T-helper 17 cell (primary cell): ENCODE measurements around the gene TMEM184A. TPM values are rescaled to one million over a fixed set of nuclear protein-coding genes. Genes with fewer than 3 reads are reported as not detected.

Experiments used
- ATAC-seq: fragments of 150-1000 bp; cut with Tn5 transposase; 2 replicates; pipeline ENCODE4 v1.10.0; 2021; ENCODE audit warnings: mild to moderate bottlenecking, moderate library complexity
- DNase-seq, 3 donors: peaks; one replicate each; pipeline versions ENCODE4 v3.0.0 to v3.0.0-alpha.2; 2020 to 2021
- H3K9me3 ChIP-seq: one replicate; pipeline ENCODE4 v1.7.0; 2013; ENCODE audit warnings: low read length, mild to moderate bottlenecking; ENCODE audit not compliant: control insufficient read depth, poor library complexity, severe bottlenecking
- H3K27ac Mint-ChIP-seq: one replicate; pipeline ENCODE4 v1.8.0; 2022; ENCODE audit warnings: mild to moderate bottlenecking, moderate library complexity, mixed read lengths
- H3K27me3 Mint-ChIP-seq: one replicate; pipeline ENCODE4 v1.8.0; 2022; ENCODE audit warnings: mixed read lengths
- H3K36me3 Mint-ChIP-seq: one replicate; pipeline ENCODE4 v1.8.0; 2022; ENCODE audit warnings: low read depth, mixed read lengths
- H3K4me1 Mint-ChIP-seq: one replicate; pipeline ENCODE4 v1.8.0; 2022; ENCODE audit warnings: mild to moderate bottlenecking, mixed read lengths
- H3K4me3 Mint-ChIP-seq: one replicate; pipeline ENCODE4 v1.8.0; 2022; ENCODE audit warnings: mild to moderate bottlenecking, moderate library complexity, mixed read lengths
- total RNA-seq, 4 donors: library from RNA in 2 of 4; stranded (reverse) in 2 of 4; gene quantifications; one replicate each; pipeline ENCODE4 v1.2.3 and lab custom pipeline; 2022 to 2026

TMEM184A gene
- total RNA-seq (not detected), total RNA-seq (lab: John Stamatoyannopoulos, UW) (0.08 to 0.81 reads per million in 2 donors)

DNA sequence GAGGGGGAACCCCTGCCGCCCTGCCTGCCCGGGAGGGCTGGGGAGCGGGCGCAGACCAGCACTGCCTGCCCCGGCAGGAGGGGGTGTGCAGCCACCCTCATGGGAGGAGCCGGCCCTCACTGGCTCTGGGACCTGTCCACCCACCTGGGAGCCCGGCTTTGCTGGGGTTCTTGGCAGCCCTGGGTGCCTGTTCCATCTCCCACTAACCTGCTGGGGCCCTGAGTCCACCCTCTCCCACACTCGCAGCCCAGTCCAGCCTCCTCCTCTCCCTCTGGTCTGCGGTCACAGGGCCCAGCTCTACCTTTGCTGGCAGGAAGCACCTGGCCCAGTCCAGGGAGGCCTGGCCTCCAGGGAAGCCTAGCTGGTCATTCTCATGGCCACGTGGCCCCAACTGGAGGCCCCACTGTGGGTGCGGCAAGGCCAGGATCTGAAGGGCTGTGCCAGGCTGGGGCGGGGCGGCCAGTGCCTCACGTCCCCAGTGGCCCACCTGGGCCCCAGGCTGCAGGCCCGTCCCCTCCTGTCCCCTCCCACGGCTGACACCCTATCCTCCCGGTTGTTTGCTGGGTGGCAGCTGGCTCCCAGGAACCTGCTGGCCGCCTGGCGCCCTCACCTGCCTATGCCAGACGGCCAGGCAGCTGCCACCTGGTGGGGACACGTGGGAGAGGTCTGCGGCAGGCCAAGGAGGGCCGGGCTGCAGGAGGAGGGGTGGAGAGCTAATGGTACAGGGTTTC is at the start of gene TMEM184A:
Gene TMEM184A (minus strand): TSS at position 393 of the 731 bp plus-strand sequence. CDS start 721 bp downstream, outside the sequence.
- H3K36me3 Mint-ChIP-seq, result no peaks in the 10 kb centered on the region
- ATAC-seq (peak; percentile 75), DNase-seq (peak in 1 of 3 donors; percentile 45)
- H3K4me1 Mint-ChIP-seq, result no peaks in the 10 kb centered on the region
- no peak within 1 kb of the TSS for H3K27ac Mint-ChIP-seq
- no peaks in the 10 kb centered on the region for H3K9me3 ChIP-seq
- H3K4me3 Mint-ChIP-seq, result no peak within 1 kb of the TSS
- no peaks in the 10 kb centered on the region for H3K27me3 Mint-ChIP-seq

DNA sequence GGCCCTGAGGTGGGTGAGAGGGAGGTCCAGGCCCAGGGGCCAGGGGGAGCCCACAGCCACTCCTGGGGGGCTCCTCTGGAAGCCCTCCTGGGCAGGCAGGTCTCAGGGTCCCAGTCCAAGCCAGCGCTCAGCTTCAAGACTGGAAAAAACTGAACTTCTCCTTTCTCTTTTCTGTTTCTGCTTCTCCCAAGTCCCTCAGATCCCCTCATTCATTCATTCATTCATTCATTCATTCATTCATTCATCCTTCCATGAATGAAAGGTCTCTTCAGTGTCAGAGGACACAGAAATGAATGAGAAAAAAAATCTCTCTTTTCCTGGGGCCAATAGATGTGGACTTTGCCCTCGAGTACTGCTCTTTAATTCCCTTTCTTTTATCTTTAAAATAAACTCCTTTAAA is 48.4 kb upstream of the TMEM184A start:
- H3K9me3 ChIP-seq, result no peaks in the 10 kb centered on the region
- ATAC-seq (no peak), DNase-seq (no peak)
- H3K27me3 Mint-ChIP-seq, result peaks cover 44% of the 10 kb centered on the region
- H3K27ac Mint-ChIP-seq, result no peak overlapping the region
- no peaks in the 10 kb centered on the region for H3K36me3 Mint-ChIP-seq
- peaks cover 5% of the 10 kb centered on the region for H3K4me1 Mint-ChIP-seq
- no peak overlapping the region for H3K4me3 Mint-ChIP-seq

DNA sequence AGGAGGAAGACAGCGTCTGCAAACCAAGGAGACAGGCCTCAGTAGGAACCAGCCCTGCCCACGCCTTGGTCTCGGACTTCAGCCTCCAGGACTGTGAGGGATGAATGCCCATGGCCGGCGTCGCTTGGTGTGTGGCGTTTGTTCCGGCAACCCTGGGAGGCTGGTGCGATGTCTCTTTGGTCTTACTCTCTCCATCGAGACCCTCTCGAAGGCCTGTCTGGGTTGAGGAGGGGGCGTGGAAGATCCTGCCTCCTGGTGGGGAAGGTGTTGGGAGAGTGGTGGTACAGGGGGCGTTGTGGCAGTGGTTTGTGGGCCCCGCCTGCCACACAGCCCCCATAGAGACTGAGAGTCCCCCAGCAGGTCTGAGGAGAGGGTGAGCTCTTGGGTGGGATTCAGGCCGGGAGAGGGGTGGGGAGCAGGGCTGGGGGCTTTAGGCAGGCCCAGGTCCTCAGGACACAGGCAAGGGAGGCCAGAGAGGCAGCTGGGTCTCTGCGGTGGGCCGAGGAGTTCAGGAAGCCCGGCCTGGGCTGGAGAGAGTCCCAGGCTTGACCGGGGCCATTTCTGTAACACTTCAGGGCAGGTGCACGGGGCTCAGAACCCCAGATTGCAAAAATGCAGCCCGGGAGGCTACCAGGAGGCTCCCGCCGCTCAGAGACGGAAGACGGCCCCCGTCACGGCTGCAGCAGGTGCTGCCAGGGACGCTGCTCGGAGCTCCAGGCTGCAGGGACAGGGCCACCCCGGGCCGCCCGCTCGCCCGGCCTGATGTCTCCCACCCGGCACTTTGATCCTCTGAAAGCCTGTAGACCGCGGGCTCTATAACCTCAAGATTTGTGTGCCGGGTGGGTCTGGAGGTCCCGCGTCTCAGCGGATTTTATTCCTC is 47.6 kb upstream of the TMEM184A start:
- no peak for DNase-seq
- Mint-ChIP-seq H3K4me3 (no peak overlapping the region), H3K27ac (no peak overlapping the region), H3K36me3 (no peaks in the 10 kb centered on the region), H3K4me1 (peaks cover 5% of the 10 kb centered on the region), H3K27me3 (peaks cover 36% of the 10 kb centered on the region)
- H3K9me3 ChIP-seq, result no peaks in the 10 kb centered on the region
- ATAC-seq, result no peak

DNA sequence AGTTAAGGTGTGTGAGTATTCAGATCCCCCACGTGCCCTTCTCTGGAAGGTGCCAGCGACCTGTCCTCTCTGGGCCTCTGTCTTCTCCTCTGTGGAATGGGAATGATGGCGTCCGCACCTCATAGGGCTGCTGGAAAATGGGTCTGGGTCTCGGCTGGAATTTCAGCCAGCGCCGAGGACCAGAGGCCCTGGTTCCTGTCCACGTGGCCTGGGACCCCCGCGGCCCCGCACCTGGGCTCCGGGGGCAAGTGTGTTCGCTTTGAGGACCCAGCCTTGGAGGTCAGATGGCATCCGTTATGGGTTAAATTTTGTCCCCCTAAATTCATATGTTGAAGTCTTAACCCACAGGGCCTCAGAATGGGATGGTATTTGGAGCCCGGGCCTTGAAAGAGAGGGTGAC is 46.4 kb upstream of the TMEM184A start:
- Mint-ChIP-seq H3K4me1 (peaks cover 3% of the 10 kb centered on the region), H3K4me3 (no peak overlapping the region)

DNA sequence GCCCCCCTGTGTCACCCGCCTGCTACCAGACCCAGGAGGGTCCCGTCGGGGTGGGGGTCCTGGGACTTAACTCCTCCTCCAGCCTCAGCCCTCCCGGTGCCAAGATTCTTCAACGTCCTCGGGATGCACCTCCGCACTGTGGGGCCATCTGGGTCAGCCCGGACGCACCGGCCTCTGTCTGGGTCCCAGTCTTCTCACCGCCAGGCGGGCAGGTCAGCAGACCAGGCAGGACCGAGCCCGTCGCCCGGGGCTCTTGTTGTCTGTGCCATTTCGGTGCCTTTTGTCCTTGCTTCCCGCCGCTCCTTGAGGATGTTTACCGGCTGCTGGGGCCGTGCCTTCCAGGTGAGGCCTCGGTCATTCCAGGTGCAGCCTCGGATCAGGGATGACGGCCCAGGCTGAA is 46.0 kb upstream of the TMEM184A start:
- H3K4me3 Mint-ChIP-seq, result no peak overlapping the region
- ATAC-seq, result no peak
- H3K27ac Mint-ChIP-seq, result no peak overlapping the region
- no peak for DNase-seq
- no peaks in the 10 kb centered on the region for H3K4me1 Mint-ChIP-seq
- no peaks in the 10 kb centered on the region for H3K9me3 ChIP-seq
- H3K36me3 Mint-ChIP-seq, result no peaks in the 10 kb centered on the region
- H3K27me3 Mint-ChIP-seq, result peaks cover 36% of the 10 kb centered on the region

More for the DNA sequence above, 46.4 kb upstream of the TMEM184A start:
- Mint-ChIP-seq H3K36me3 (no peaks in the 10 kb centered on the region), H3K27ac (no peak overlapping the region), H3K27me3 (peaks cover 38% of the 10 kb centered on the region)
- no peak for DNase-seq
- no peaks in the 10 kb centered on the region for H3K9me3 ChIP-seq
- no peak for ATAC-seq

DNA sequence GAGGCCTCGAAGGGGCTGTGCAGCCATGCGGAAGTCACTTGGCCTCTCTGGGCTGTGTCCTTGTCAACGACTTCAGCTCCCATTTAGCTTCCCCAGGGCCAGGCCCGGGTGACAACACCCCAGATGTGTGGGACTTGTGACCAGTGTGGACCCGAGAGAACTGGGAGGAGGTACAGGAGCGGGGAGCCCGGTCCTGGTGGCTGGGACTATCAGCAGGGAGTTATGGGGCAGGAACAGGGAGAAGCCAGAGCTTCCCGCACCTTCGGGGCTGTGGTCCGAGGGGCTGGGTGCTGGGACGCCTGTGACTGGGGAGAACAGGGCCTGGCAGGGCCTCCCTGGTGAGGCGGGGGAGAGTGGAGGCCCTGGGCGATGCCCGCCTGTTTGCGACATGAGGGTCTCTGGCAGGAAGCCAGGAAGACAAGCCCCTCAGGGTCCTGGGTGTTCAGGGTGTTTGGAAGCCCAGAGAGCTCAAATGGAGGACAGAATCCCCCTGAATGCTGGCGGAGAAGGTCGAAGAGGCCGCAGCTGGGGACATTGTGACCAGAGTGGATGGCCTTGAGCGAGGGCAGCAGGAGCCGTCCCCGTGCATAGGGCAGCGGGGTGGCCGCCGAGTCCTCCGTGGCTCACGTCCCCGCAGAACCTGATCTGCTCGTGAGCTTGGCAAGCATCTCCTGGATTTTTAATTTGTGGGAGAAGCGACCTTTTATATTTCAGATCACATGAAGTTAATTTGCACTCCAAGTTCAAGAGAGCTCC is 43.8 kb upstream of the TMEM184A start:
- no peak for DNase-seq
- Mint-ChIP-seq H3K4me1 (peaks cover 3% of the 10 kb centered on the region), H3K27ac (no peak overlapping the region), H3K27me3 (peaks cover 40% of the 10 kb centered on the region), H3K36me3 (peaks cover 11% of the 10 kb centered on the region), H3K4me3 (no peak overlapping the region)
- ATAC-seq, result no peak
- no peaks in the 10 kb centered on the region for H3K9me3 ChIP-seq

DNA sequence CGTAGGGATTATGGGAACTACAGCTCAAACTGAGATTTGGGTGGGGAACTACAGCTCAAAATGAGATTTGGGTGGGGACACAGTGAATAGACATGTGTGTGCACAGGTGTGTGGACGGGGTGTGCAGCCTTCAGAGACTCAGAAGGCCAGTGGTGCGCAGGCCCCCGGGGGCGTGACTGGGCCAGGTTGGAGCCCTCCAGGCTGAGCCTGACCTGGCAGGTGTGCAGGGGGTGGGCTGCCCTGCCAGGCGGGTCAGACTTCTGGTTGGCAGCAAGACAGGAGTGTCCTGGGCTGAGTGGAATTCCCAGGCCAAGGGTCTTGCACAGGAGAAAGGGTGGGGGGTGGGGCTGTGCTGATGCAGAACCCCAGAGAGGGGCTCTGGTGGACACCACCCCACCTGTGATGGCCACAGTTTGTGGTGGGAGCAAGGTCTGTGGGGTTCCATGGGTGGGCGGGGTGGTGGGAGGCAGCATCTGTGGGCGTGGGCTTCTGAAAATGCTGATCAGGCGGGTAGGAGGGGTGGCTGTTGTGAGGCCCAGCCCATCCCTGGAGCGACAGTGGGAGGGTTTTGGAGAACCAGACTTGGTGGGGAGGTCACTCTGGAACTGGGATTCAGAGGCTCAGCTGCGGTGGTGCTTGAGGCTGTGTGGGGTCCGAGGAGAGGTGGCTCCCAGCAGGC is 43.1 kb upstream of the TMEM184A start:
- no peak overlapping the region for H3K27ac Mint-ChIP-seq
- H3K27me3 Mint-ChIP-seq, result peaks cover 40% of the 10 kb centered on the region
- H3K9me3 ChIP-seq, result no peaks in the 10 kb centered on the region
- DNase-seq (no peak), ATAC-seq (no peak)
- H3K4me1 Mint-ChIP-seq, result peaks cover 3% of the 10 kb centered on the region
- no peak overlapping the region for H3K4me3 Mint-ChIP-seq
- H3K36me3 Mint-ChIP-seq, result peaks cover 12% of the 10 kb centered on the region

DNA sequence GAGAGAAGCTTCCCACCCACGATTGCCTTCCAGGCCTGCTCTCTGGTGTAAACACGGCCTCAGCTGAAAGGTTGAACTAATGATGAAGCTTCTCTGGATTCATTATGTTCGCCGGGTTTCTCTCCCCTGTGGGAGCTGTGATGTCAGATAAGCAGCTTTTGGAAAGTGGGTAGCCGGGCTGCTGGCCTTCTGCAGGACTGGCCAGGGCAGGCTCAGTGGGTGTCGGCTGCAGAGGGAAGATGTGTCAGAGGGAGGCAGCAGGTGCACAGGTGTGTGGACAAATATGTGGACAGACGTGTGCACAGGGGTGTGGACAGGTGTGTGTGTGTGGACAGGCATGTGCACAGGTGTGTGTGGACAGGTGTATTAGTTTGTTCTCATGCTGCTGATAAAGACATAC is 42.3 kb upstream of the TMEM184A start:
- Mint-ChIP-seq H3K4me3 (no peak overlapping the region), H3K27me3 (peaks cover 40% of the 10 kb centered on the region), H3K27ac (no peak overlapping the region), H3K36me3 (peaks cover 14% of the 10 kb centered on the region), H3K4me1 (peaks cover 6% of the 10 kb centered on the region)
- H3K9me3 ChIP-seq, result no peaks in the 10 kb centered on the region
- ATAC-seq (no peak), DNase-seq (no peak)

DNA sequence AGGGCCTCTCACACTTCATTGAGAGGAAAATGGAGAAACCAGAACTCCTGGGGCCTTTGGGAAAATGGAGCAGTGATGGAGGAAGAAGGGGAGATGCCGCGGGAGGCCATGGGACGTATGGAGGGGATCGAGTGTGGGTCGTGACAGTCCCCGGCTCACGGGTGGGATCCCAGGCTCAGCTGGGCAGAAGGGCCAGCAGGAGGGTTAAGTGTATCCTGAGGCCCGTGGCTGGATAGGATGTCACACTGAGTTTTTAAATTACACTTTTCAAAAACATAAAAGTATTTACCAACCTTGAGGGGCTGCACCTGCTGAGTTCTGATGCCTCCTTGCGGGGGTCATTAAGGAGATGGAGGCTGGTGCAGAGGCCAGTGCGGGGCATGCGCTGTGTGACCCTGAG is 41.8 kb upstream of the TMEM184A start:
- Mint-ChIP-seq H3K27ac (peak overlapping the region; percentile 51), H3K4me3 (no peak overlapping the region), H3K27me3 (peaks cover 40% of the 10 kb centered on the region), H3K36me3 (peaks cover 14% of the 10 kb centered on the region), H3K4me1 (peaks cover 9% of the 10 kb centered on the region)
- ATAC-seq, result no peak
- no peaks in the 10 kb centered on the region for H3K9me3 ChIP-seq
- no peak for DNase-seq

DNA sequence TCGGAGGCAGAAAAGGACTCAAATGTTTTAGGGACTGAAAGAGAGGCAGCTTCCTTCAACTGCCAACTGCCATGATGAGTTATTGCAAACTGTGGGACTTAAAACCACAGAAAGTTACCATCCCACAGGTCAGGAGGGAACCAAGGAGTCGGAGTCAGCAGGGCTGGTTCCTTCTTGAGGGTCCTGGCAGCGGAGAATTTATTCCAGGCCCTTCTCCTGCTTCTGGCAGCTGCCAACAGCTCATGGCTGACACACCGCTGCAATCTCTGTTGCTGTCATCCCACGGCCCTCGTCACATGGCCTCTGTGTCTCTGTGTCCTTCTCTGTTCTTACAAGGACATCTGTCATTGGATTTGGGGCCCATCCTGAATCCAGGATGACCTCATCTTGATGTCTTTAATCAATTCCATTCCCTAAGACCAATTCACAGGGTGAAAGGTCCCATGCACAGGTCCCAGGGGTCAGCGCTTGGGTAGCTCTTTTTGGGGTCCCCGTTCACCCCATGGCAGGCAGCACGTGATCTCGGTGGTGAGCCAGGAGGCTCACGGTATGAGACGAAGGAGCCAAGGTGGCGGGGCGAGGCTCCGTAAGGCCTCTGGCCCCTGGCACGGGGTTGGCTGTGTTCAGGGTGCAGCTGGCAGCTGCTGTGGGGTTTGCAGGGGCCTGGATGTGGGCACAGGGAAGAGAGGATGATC is 41.2 kb upstream of the TMEM184A start:
- peak overlapping the region; percentile 51 for H3K27ac Mint-ChIP-seq
- peaks cover 43% of the 10 kb centered on the region for H3K27me3 Mint-ChIP-seq
- H3K9me3 ChIP-seq, result no peaks in the 10 kb centered on the region
- peaks cover 13% of the 10 kb centered on the region for H3K4me1 Mint-ChIP-seq
- peaks cover 16% of the 10 kb centered on the region for H3K36me3 Mint-ChIP-seq
- no peak for ATAC-seq
- no peak for DNase-seq
- no peak overlapping the region for H3K4me3 Mint-ChIP-seq

DNA sequence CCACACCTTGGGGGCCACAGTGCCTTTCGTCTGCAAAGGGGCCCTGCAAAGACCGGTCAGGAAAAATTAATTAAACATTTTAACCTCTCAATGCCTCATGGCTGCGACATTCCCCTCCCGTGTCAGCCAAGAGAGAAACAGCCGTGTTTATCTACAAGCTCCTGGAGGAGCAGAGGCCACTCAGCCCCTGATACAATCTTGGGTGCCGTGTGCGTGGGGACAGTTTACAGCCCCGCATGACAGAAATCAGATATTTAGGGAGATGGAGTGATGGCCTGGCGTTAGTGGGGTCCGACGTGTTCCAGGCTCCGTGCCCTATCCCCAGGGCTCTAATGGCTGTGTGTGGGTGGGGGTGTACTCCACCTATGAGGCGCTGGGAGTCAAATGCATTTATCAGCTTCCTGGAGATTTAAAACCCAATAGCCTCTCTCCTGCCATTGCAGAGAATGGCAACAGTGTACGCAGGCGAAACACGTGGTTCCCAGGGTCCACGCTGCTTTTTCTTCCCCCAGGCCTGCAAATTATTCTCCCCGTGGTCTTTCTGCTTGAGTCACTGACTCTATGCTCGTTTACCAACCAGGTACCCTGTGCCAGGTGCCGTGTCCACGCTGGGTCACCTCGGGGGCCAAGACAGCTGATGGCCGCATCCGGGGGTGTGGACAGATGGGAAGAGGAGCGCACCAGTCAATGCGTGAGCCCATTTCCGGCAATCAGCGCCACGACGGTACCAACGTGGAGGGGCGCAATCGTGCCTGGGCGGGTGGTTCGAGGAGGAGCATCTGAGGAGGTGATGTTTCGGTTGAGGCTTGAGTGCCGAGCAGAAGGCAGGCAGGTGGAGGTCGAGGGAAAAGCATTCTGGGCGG is 40.4 kb upstream of the TMEM184A start:
- Mint-ChIP-seq H3K27me3 (peaks cover 48% of the 10 kb centered on the region), H3K4me1 (peaks cover 21% of the 10 kb centered on the region)
- ATAC-seq, result no peak

More for the DNA sequence above, 40.4 kb upstream of the TMEM184A start:
- H3K4me3 Mint-ChIP-seq, result no peak overlapping the region
- H3K36me3 Mint-ChIP-seq, result peaks cover 19% of the 10 kb centered on the region
- H3K27ac Mint-ChIP-seq, result no peak overlapping the region
- H3K9me3 ChIP-seq, result no peaks in the 10 kb centered on the region
- DNase-seq, result no peak
